Dermis blood vessel endothelial cell (primary cell): Measurements from ENCODE around the gene PRTFDC1. TPM values are rescaled to one million over a fixed set of nuclear protein-coding genes. Genes with fewer than 3 reads are reported as not detected.

ENCODE experiments used
- DNase-seq: peaks from one replicate; pipeline ENCODE4 v3.0.0; 2010
- total RNA-seq: library from RNA; depleted of rRNA; stranded (reverse); fragments of >200 nt; gene quantifications from 2 replicates; pipeline ENCODE4 v1.2.3, GENCODE V29; 2014

Gene PRTFDC1
- total RNA-seq, 1 donor from 2014 or later = 8.0 TPM

GRCh38 chr10:24901686-24902399, 50.6 kb downstream of the PRTFDC1 start:
- peak; percentile 67 for DNase-seq

- DNase-seq = no peak
Measured at GRCh38 chr10:24900888-24901685, 51.3 kb downstream of the PRTFDC1 start.

- DNase-seq = no peak
Measured at GRCh38 chr10:24899571-24899970, 52.8 kb downstream of the PRTFDC1 start.

- DNase-seq = no peak
Measured at GRCh38 chr10:24898501-24898900, 53.9 kb downstream of the PRTFDC1 start.

DNA sequence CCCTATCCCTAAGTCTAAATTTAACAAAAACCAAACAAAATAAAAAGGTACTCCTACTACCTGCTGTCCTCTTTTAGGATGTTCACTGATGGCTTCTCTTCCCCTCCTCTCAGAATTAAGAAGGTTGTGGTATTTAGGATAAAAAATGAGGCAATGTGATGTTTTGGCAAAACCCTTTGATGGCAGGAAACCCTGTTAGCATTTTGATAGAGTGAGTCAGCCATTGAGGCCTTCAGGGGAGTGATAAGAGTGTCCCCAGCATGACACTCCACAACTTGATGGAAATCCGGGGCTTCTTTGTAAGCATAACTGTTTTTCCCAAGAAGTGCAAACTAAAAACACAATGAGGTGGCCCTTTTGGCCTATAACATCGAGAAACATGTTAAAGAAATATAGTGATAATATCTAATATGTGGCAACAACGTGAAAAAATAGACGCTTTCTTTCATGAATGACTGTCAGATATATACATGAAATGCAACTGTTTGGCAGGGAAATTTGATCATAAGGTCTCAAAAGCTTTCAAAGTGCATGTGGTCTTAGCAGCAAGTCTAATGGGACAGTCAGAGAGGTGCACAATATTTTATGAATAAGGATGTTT, 55.0 kb downstream of the PRTFDC1 start:
- peak; percentile 58 for DNase-seq

DNA sequence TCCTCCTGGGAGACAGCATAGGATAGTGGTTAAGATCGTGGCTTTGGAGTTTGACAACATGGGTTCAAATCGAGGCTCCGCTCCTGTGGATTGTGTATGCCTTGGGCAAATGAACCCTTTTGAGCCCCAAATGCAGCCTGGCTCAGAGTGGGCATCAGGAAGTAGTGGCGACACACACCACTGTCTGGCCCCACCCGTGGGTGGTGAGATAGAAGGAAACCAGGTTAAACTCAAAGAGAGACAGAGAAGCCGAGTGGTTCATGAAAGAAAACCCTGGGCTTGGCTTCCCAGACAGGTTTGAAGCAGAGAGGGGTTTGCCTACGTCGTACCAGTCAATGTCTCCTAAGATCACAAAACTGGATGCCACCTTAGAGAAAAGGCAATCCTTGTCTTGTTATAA, 57.7 kb downstream of the PRTFDC1 start:
- DNase-seq = no peak

- peak; percentile 52 for DNase-seq
Measured at GRCh38 chr10:24894309-24894708, 58.1 kb downstream of the PRTFDC1 start.

GRCh38 chr10:24893127-24893526, 59.3 kb downstream of the PRTFDC1 start:
- DNase-seq = no peak

- peak; percentile 78 for DNase-seq
Measured at GRCh38 chr10:24891823-24892222, 60.6 kb downstream of the PRTFDC1 start.

DNA sequence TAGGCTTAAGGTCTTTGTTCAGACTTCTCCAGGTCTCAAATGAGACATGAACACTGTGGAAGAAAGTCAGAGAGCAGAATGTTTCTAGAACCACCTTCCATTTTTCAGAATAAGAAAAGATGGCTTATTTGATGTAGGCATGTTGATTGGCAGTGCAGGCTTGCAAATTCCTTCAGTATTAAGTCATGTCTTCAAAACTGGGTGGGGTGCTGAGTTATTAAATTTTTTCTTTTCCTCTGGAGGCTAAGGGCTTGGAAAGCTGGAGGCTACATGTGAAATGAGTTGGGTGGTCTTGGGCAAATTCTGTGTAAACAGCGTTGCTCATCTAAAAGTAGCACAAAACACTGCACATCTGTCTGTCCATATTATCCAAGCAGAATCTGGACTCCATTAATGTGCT, 62.8 kb downstream of the PRTFDC1 start:
- peak; percentile 18 for DNase-seq

DNA sequence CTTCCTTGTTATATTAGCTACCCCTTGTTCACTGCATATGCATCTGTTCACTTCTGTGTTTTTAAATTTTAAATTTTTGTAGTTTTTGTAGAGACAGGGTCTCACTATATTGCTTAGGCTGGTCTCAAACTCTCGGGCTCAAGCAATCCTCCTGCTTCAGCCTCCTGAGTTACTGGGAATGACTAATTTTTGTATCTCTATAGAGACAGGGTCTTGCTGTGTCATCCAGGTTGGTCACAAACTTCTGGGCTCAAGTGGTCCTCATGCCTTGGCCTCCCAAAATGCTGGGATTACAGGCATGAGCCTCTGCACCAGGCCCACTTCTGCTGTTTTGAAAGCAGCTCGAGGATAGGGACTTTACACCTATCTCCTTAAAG, 64.6 kb downstream of the PRTFDC1 start:
- no peak for DNase-seq

DNA sequence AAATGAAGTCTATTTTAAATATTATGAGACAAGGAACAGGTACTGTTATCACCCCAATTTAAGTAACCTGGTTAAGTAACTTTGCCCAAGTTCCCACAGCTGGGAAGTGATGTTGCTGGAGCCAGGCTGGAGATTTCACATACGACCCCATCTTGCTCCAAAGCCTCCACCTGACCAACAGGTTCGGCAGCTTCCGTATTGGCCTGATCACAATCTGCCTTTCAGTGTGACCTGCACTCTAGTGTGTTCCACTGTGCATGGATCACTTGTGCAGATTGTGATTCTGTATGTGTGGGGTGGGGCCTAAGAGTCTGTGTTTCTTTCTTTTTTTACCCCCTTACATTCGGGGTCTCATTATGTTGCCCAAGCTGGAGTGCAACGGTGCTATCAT, 66.1 kb downstream of the PRTFDC1 start:
- DNase-seq = no peak

GRCh38 chr10:24885551-24886289, 66.7 kb downstream of the PRTFDC1 start:
- no peak for DNase-seq

- DNase-seq = no peak
Measured at GRCh38 chr10:24884793-24885192, 67.6 kb downstream of the PRTFDC1 start.

GRCh38 chr10:24884316-24884715, 68.1 kb downstream of the PRTFDC1 start:
- no peak for DNase-seq

DNA sequence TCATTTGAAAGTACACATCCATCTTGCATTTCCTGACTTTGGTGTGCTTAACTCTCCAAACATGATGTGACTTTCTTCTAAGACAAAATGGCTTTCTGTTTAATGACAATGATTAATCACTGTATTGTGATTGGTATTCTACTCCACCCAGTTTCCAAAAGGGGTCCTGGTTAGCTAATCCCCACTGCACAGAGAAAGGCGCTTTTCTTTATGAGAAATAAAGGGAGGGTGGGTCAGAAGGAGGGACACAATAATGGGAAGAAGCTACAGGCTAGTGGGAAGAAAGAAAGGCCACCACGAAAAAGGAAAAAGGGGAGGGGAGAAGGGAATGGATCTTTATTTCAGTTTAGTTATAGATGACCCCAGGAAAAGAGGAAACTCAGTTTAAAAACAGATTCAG, 69.2 kb downstream of the PRTFDC1 start:
- no peak for DNase-seq

DNA sequence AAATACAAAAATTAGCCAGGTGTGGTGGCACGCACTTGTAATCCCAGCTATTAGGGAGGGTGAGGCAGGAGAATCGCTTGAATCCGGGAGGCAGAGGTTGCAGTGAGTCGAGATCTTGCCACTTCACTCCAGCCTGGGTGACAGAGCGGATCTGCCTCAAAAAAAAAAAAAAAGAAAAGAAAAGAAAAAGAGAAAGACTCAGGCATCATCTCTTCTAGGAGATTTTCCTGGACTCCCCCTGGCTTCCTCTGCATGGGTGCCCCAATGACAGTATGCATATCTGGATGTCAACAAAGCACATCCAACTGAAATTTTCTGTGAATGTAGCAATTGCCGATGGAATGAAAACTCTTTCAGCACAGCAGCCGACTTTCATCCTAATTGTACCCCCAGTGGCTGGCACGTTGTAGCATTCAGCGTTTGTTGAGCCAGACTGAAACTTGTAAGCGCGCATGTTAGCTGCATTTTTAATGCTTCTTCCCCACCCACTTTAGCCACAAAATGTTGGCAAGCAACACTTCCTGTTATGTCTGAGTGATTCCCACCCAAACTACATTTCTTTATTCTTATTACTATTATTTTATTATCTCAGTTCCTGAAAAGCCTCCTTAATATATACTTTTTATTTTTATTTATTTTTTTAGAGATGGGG, 70.2 kb downstream of the PRTFDC1 start:
- DNase-seq = peak; percentile 52

GRCh38 chr10:24879861-24880260, 72.5 kb downstream of the PRTFDC1 start:
- DNase-seq = no peak

DNA sequence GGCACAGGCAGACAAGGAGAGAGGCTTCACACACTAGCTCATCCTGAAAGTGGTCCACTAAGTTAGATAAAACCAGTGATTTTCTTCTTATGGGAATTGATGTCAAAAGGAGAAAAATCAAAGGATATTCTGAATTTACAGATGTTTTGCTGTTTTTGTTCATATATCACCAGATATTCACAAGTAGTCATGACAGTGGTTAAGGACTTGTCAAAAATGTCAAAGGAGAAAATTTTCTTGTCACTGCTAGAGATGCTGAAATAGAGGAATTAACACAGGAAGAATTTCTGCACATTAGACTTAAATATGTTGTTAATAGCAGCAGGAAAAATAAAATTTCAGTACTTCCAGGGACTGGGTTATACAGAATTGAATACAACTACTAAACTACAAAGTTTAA, 78.3 kb downstream of the PRTFDC1 start:
- no peak for DNase-seq

DNA sequence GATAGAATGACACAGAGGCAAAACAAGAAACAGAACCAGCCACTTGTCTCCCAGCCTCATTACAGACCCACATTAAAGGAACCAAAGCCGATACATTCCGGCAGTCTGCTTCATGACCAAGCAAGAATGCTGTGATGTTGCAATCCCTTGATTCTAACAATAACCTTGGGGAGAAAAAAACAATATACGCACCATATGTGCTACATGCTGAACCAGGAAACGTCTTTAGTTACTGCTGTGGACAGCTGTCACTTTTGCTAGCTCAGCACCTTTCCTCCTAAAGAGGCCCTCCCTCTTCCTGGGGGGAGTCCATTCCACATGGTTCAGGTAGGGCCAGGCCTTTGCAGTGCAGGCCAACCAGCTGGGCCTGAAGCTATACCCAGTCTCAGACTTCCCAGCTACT, 79.1 kb downstream of the PRTFDC1 start:
- no peak for DNase-seq

GRCh38 chr10:24872790-24873182, 79.6 kb downstream of the PRTFDC1 start:
- DNase-seq = no peak

- DNase-seq = no peak
Measured at GRCh38 chr10:24872049-24872789, 80.2 kb downstream of the PRTFDC1 start.
